HepG2 (cell line): ENCODE results near the gene DUT. TPM values are rescaled to one million over a fixed set of nuclear protein-coding genes. Genes with fewer than 3 reads are reported as not detected.

Source experiments
- ADNP ChIP-seq: sonication (generic); formaldehyde crosslinking; IDR thresholded peaks from 2 replicates; pipeline ENCODE4 v1.4.0; 2020; ENCODE audit warnings: missing genetic modification reagents
- BHLHE40 ChIP-seq: IDR thresholded peaks from 2 replicates; pipeline ENCODE4 v1.6.1; 2011; ENCODE audit warnings: low read length, improper control_type of control experiment
- CENPT ChIP-seq: sonication (generic); formaldehyde crosslinking; IDR thresholded peaks from 2 replicates; pipeline ENCODE4 v1.8.0; 2022; ENCODE audit warnings: low read depth, mild to moderate bottlenecking, moderate library complexity, missing genetic modification reagents
- CENPX ChIP-seq: sonication (generic); formaldehyde crosslinking; IDR thresholded peaks from 2 replicates; pipeline ENCODE4 v1.9.0; 2021; ENCODE audit warnings: mild to moderate bottlenecking, missing genetic modification reagents, moderate library complexity
- DMAP1 ChIP-seq: IDR thresholded peaks from 2 replicates; pipeline ENCODE4 v1.6.1; 2016
- HOXD1 ChIP-seq: sonication (generic); formaldehyde crosslinking; IDR thresholded peaks from 2 replicates; pipeline ENCODE4 v1.5.0; 2020; ENCODE audit warnings: missing genetic modification reagents
- MYC ChIP-seq: sonication (generic); formaldehyde crosslinking; IDR thresholded peaks from 2 replicates; pipeline ENCODE4 v1.9.0; 2021; ENCODE audit warnings: missing genetic modification reagents, borderline replicate concordance
- PAX8 ChIP-seq: sonication (generic); formaldehyde crosslinking; IDR thresholded peaks from 2 replicates; pipeline ENCODE4 v1.8.0; 2022; ENCODE audit warnings: mild to moderate bottlenecking, missing genetic modification reagents, borderline replicate concordance
- PCBP1 ChIP-seq: fragments of 200-400 bp; formaldehyde crosslinking; IDR thresholded peaks from 2 replicates; pipeline ENCODE4 v1.6.1; 2017; ENCODE audit warnings: mild to moderate bottlenecking, low read depth, low read length, borderline replicate concordance
- ZBTB20 ChIP-seq: sonication (generic); formaldehyde crosslinking; IDR thresholded peaks from 2 replicates; pipeline ENCODE4 v1.8.1; 2023; ENCODE audit warnings: missing genetic modification reagents, low read depth, mild to moderate bottlenecking, borderline replicate concordance
- ZBTB42 ChIP-seq: sonication (generic); formaldehyde crosslinking; IDR thresholded peaks from 2 replicates; pipeline ENCODE4 v1.5.0; 2020; ENCODE audit warnings: mild to moderate bottlenecking, missing genetic modification reagents
- ZNF703 ChIP-seq: sonication (generic); formaldehyde crosslinking; IDR thresholded peaks from 2 replicates; pipeline ENCODE4 v1.5.1; 2020; ENCODE audit warnings: missing genetic modification reagents, mild to moderate bottlenecking, moderate library complexity, borderline replicate concordance
- ZNF746 ChIP-seq: sonication (generic); formaldehyde crosslinking; IDR thresholded peaks from 2 replicates; pipeline ENCODE4 v1.8.0; 2022; ENCODE audit warnings: mild to moderate bottlenecking, missing genetic modification reagents
- polyA plus RNA-seq, 8 experiments: library from polyadenylated mRNA; depleted of rRNA in 3 of 8; stranded (reverse) in 7 of 8; unstranded in 1 of 8; fragments of >200 nt; fragmentation: Illumina TruSeq in 4 of 8; extraction: Trizol in 4 of 8; gene quantifications; 2 replicates each; pipeline versions ENCODE4 v1.2.1 to v1.2.3, GENCODE V29; 2011 to 2016; ENCODE audit warnings: low read depth in 4 of 8, missing spikeins in 1 of 8, mixed read lengths in 1 of 8; ENCODE audit not compliant: insufficient read depth in 1 of 8
- total RNA-seq, 5 experiments: library from RNA; depleted of rRNA; stranded (reverse); fragments of >200 nt; fragmentation: Illumina TruSeq; extraction: Trizol; gene quantifications; 2 replicates each; pipeline ENCODE4 v1.2.3, GENCODE V29; 2016; ENCODE audit warnings: low read depth in 1 of 5
- TF ChIP-seq, protein P1 (sequence below): sonication (generic); formaldehyde crosslinking; IDR thresholded peaks from 2 replicates; pipeline ENCODE4 v1.4.0; 2020; ENCODE audit warnings: missing genetic modification reagents, borderline replicate concordance
- TF ChIP-seq, protein P2 (sequence below), 2 experiments: fragments of 450-650 bp in 1 of 2; sonication (generic) in 1 of 2; formaldehyde crosslinking; IDR thresholded peaks; 2 replicates each; pipeline versions ENCODE4 v1.5.0 to v1.8.0; 2020 to 2022; ENCODE audit warnings: mild to moderate bottlenecking in 1 of 2, missing genetic modification reagents in 1 of 2
- TF ChIP-seq, protein P3 (sequence below): sonication (generic); formaldehyde crosslinking; IDR thresholded peaks from 2 replicates; pipeline ENCODE4 v1.8.0; 2022; ENCODE audit warnings: mild to moderate bottlenecking, missing genetic modification reagents, moderate library complexity
- TF ChIP-seq, protein P4 (sequence below): IDR thresholded peaks from 2 replicates; pipeline ENCODE4 v1.6.1; 2016; ENCODE audit warnings: low read depth, control low read depth
- TF ChIP-seq, protein P5 (sequence below): sonication (generic); formaldehyde crosslinking; IDR thresholded peaks from 2 replicates; pipeline ENCODE4 v1.9.0; 2021; ENCODE audit warnings: missing genetic modification reagents, mild to moderate bottlenecking, borderline replicate concordance
- TF ChIP-seq, protein P6 (sequence below): sonication (generic); formaldehyde crosslinking; IDR thresholded peaks from 2 replicates; pipeline ENCODE4 v1.4.0; 2020; ENCODE audit warnings: low read depth, missing genetic modification reagents

Gene DUT
- total and polyA plus RNA-seq, 2 of the 13 experiments (the other 11 are each of a cell fraction or from before 2014, with no cell fraction given), result 36.7 to 131 TPM

DNA sequence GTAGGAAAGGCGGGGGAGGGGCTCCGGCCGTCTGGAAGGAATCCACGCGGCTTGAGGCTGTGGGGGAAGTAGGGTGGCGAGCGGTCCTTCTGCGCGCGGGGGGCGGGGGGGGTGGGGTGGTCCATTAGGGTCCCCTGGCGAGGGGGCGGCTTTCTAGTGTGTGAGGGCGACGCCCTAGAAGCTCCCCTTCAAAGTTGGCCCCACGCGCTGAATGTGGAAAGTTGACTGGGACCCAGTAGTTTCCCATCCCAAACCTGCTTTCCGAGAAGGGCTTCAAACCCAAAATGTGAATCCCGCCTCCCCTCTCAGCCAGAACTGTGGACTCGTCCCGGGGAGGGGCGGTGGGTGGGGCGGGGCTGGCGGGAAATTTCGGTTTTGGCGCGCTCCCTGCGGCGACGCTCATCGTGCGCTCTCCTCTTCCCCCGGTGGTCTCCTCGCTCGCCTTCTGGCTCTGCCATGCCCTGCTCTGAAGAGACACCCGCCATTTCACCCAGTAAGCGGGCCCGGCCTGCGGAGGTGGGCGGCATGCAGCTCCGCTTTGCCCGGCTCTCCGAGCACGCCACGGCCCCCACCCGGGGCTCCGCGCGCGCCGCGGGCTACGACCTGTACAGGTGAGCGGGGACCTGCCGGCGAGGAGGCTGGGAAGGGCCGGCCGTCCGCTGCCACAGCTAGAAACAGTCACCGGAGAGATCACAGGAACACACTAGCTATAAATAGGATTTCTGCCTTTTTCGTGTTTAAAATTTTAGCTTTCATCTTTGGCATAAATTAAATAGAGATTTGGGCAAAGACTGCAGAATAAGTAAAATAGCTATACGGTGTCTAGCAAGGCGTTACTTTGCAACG is 790 bp downstream of the DUT start (continued):
- TF ChIP-seq, protein P1, sequence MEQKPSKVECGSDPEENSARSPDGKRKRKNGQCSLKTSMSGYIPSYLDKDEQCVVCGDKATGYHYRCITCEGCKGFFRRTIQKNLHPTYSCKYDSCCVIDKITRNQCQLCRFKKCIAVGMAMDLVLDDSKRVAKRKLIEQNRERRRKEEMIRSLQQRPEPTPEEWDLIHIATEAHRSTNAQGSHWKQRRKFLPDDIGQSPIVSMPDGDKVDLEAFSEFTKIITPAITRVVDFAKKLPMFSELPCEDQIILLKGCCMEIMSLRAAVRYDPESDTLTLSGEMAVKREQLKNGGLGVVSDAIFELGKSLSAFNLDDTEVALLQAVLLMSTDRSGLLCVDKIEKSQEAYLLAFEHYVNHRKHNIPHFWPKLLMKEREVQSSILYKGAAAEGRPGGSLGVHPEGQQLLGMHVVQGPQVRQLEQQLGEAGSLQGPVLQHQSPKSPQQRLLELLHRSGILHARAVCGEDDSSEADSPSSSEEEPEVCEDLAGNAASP (CRISPR knock-in tag), result no peak
- TF ChIP-seq ZNF703 (CRISPR knock-in tag) (no peak), BHLHE40 (peak; percentile 86), PCBP1 (0 out of 2 replicates have a peak, but pooled peaks have one; percentile 84), PAX8 (CRISPR knock-in tag) (no peak), DMAP1 (peak; percentile 0; the same call in 1 of the 2 replicates), CENPT (CRISPR knock-in tag) (no peak), ZBTB20 (no peak), MYC (CRISPR knock-in tag) (no peak; the same call in 1 of the 2 replicates), ZBTB42 (CRISPR knock-in tag) (no peak), HOXD1 (peak; percentile 54; the same call in 1 of the 2 replicates), ZNF746 (CRISPR knock-in tag) (no peak), ADNP (CRISPR knock-in tag) (no peak), CENPX (no peak)
- TF ChIP-seq, protein P2, sequence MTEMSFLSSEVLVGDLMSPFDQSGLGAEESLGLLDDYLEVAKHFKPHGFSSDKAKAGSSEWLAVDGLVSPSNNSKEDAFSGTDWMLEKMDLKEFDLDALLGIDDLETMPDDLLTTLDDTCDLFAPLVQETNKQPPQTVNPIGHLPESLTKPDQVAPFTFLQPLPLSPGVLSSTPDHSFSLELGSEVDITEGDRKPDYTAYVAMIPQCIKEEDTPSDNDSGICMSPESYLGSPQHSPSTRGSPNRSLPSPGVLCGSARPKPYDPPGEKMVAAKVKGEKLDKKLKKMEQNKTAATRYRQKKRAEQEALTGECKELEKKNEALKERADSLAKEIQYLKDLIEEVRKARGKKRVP (CRISPR knock-in tag; IDR thresholded peaks at IDR 0.05), result no peak
- TF ChIP-seq, protein P3, sequence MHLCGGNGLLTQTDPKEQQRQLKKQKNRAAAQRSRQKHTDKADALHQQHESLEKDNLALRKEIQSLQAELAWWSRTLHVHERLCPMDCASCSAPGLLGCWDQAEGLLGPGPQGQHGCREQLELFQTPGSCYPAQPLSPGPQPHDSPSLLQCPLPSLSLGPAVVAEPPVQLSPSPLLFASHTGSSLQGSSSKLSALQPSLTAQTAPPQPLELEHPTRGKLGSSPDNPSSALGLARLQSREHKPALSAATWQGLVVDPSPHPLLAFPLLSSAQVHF (CRISPR knock-in tag), result 0 out of 2 replicates have a peak, but pooled peaks have one; percentile 50
- TF ChIP-seq, protein P4, sequence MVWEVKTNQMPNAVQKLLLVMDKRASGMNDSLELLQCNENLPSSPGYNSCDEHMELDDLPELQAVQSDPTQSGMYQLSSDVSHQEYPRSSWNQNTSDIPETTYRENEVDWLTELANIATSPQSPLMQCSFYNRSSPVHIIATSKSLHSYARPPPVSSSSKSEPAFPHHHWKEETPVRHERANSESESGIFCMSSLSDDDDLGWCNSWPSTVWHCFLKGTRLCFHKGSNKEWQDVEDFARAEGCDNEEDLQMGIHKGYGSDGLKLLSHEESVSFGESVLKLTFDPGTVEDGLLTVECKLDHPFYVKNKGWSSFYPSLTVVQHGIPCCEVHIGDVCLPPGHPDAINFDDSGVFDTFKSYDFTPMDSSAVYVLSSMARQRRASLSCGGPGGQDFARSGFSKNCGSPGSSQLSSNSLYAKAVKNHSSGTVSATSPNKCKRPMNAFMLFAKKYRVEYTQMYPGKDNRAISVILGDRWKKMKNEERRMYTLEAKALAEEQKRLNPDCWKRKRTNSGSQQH (CRISPR knock-in tag), result peak; percentile 50; the same call in 1 of the 2 replicates
- TF ChIP-seq, protein P5, sequence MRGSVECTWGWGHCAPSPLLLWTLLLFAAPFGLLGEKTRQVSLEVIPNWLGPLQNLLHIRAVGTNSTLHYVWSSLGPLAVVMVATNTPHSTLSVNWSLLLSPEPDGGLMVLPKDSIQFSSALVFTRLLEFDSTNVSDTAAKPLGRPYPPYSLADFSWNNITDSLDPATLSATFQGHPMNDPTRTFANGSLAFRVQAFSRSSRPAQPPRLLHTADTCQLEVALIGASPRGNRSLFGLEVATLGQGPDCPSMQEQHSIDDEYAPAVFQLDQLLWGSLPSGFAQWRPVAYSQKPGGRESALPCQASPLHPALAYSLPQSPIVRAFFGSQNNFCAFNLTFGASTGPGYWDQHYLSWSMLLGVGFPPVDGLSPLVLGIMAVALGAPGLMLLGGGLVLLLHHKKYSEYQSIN, result no peak
- TF ChIP-seq, protein P6, sequence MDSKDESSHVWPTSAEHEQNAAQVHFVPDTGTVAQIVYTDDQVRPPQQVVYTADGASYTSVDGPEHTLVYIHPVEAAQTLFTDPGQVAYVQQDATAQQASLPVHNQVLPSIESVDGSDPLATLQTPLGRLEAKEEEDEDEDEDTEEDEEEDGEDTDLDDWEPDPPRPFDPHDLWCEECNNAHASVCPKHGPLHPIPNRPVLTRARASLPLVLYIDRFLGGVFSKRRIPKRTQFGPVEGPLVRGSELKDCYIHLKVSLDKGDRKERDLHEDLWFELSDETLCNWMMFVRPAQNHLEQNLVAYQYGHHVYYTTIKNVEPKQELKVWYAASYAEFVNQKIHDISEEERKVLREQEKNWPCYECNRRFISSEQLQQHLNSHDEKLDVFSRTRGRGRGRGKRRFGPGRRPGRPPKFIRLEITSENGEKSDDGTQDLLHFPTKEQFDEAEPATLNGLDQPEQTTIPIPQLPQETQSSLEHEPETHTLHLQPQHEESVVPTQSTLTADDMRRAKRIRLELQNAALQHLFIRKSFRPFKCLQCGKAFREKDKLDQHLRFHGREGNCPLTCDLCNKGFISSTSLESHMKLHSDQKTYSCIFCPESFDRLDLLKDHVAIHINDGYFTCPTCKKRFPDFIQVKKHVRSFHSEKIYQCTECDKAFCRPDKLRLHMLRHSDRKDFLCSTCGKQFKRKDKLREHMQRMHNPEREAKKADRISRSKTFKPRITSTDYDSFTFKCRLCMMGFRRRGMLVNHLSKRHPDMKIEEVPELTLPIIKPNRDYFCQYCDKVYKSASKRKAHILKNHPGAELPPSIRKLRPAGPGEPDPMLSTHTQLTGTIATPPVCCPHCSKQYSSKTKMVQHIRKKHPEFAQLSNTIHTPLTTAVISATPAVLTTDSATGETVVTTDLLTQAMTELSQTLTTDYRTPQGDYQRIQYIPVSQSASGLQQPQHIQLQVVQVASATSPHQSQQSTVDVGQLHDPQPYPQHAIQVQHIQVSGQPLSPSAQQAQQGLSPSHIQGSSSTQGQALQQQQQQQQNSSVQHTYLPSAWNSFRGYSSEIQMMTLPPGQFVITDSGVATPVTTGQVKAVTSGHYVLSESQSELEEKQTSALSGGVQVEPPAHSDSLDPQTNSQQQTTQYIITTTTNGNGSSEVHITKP (CRISPR knock-in tag), result peak; percentile 99
